SK-N-SH treated with all-trans-retinoic acid at 6 μM for 48 hours (cell line): ENCODE measurements around the gene AHCYL2.

Source experiments
- ESRRG ChIP-seq: fragments of 250-450 bp; sonication (Bioruptor Pico); IDR thresholded peaks from 2 replicates; pipeline ENCODE4 v1.6.1; 2021; ENCODE audit warnings: mild to moderate bottlenecking
- PPARA ChIP-seq: fragments of 250-450 bp; sonication (Bioruptor Pico); IDR thresholded peaks from 2 replicates; pipeline ENCODE4 v1.5.0; 2020; ENCODE audit warnings: mild to moderate bottlenecking, borderline replicate concordance
- RARB ChIP-seq: fragments of 250-450 bp; sonication (Bioruptor Pico); IDR thresholded peaks from 2 replicates; pipeline ENCODE4 v1.8.0; 2021; ENCODE audit warnings: mild to moderate bottlenecking, moderate library complexity
- TCF4 ChIP-seq: fragments of 250-450 bp; sonication (Bioruptor Pico); IDR thresholded peaks from 2 replicates; pipeline ENCODE4 v1.8.0; 2021; ENCODE audit warnings: mild to moderate bottlenecking, moderate library complexity, borderline replicate concordance
- ZFP3 ChIP-seq: fragments of 250-450 bp; sonication (Bioruptor Pico); IDR thresholded peaks from 2 replicates; pipeline ENCODE4 v1.5.0; 2020; ENCODE audit warnings: mild to moderate bottlenecking, moderate library complexity
- TF ChIP-seq, protein P1 (sequence below): fragments of 250-450 bp; sonication (Bioruptor Pico); IDR thresholded peaks from 2 replicates; pipeline ENCODE4 v1.8.0; 2020; ENCODE audit warnings: mild to moderate bottlenecking, moderate library complexity, borderline replicate concordance

- TF ChIP-seq ESRRG (CRISPR knock-in tag) (no peak), ZFP3 (no peak), TCF4 (no peak), PPARA (CRISPR knock-in tag) (no peak), RARB (CRISPR knock-in tag) (no peak)
- TF ChIP-seq, protein P1, sequence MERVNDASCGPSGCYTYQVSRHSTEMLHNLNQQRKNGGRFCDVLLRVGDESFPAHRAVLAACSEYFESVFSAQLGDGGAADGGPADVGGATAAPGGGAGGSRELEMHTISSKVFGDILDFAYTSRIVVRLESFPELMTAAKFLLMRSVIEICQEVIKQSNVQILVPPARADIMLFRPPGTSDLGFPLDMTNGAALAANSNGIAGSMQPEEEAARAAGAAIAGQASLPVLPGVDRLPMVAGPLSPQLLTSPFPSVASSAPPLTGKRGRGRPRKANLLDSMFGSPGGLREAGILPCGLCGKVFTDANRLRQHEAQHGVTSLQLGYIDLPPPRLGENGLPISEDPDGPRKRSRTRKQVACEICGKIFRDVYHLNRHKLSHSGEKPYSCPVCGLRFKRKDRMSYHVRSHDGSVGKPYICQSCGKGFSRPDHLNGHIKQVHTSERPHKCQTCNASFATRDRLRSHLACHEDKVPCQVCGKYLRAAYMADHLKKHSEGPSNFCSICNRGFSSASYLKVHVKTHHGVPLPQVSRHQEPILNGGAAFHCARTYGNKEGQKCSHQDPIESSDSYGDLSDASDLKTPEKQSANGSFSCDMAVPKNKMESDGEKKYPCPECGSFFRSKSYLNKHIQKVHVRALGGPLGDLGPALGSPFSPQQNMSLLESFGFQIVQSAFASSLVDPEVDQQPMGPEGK: no peak
Measured at GRCh38 chr7:129465080-129465479, 240.2 kb downstream of the AHCYL2 start.
